GM12878 (cell line): Measurements from ENCODE around the gene PAGE4. TPM values are rescaled to one million over a fixed set of nuclear protein-coding genes. Genes with fewer than 3 reads are reported as not detected.

Experiments used
- ATAC-seq: fragments of 200-7000 bp; cut with Tn5 transposase; 3 replicates; pipeline ENCODE4 v1.9.1; 2020; ENCODE audit warnings: mild to moderate bottlenecking, moderate library complexity
- Bru-seq: library from RNA; stranded (reverse); fragments of 400-500 nt; gene quantifications from one replicate; lab custom pipeline; 2021; lab: Mats Ljungman, UMichigan
- BruChase-seq, 2 experiments: library from RNA; stranded (reverse); fragments of 400-500 nt; gene quantifications; one replicate each; lab custom pipeline; 2021; lab: Mats Ljungman, UMichigan
- BruUV-seq: library from RNA; stranded (reverse); fragments of 400-500 nt; replicated peaks from 2 replicates; lab custom pipeline; 2021; lab: Mats Ljungman, UMichigan
- CTCF ChIA-PET: fragments of 300-600 bp; sonication (Branson Sonifier 250); formaldehyde crosslinking; extraction: SDS; loops from one replicate; lab custom pipeline; 2021; ENCODE audit warnings: inconsistent platforms; lab: Yijun Ruan, JAX
- POLR2A ChIA-PET: fragments of 350-600 bp; formaldehyde crosslinking; extraction: SDS; loops from one replicate; lab custom pipeline; 2021; ENCODE audit warnings: inconsistent platforms; lab: Charles Lee
- RAD21 ChIA-PET: fragments of 300-600 bp; sonication (Branson Sonifier 250); formaldehyde crosslinking; loops from one replicate; lab custom pipeline; 2023; ENCODE audit warnings: antibody characterized with exemption; ENCODE audit not compliant: unreplicated experiment; lab: Charles Lee
- SMC1A ChIA-PET: fragments of 300-600 bp; sonication (Branson Sonifier 250); formaldehyde crosslinking; loops from one replicate; lab custom pipeline; 2023; ENCODE audit not compliant: unreplicated experiment, uncharacterized antibody; lab: Charles Lee
- DNase-seq: peaks from one replicate; pipeline ENCODE4 v3.0.0-alpha.2; 2011; ENCODE audit warnings: low read depth, low spot score
- FAIRE-seq: peaks from 3 replicates; lab custom pipeline; 2011; peaks lifted over from hg19 to GRCh38; lab: Jason Lieb, UNC
- H2AFZ ChIP-seq: 2 replicates; pipeline ENCODE4 v1.6.0; 2011; ENCODE audit warnings: low read depth, low read length, control low read depth; ENCODE audit not compliant: control insufficient read depth
- H3K27ac ChIP-seq: 2 replicates; pipeline ENCODE4 v1.5.1; 2011; ENCODE audit warnings: control low read depth; ENCODE audit not compliant: control insufficient read depth, insufficient read depth
- H3K27me3 ChIP-seq, 2 experiments: replicated peaks in 1 of 2; 2 replicates each; pipeline versions ENCODE4 v1.6.0 to v1.6.1; 2011; ENCODE audit warnings: low read length in 1 of 2; ENCODE audit not compliant: control insufficient read depth in 2 of 2, insufficient read depth in 2 of 2
- H3K36me3 ChIP-seq, 2 experiments: 2 replicates each; pipeline ENCODE4 v1.5.1; 2011; ENCODE audit warnings: low read length in 1 of 2; ENCODE audit not compliant: control insufficient read depth in 2 of 2, insufficient read depth in 2 of 2
- H3K4me1 ChIP-seq: 2 replicates; pipeline ENCODE4 v1.6.1; 2011; ENCODE audit warnings: mild to moderate bottlenecking, low read length, moderate library complexity, mixed read lengths; ENCODE audit not compliant: control insufficient read depth, insufficient read depth
- H3K4me2 ChIP-seq: 2 replicates; pipeline ENCODE4 v1.6.0; 2011; ENCODE audit warnings: control low read depth; ENCODE audit not compliant: control insufficient read depth, insufficient read depth
- H3K4me3 ChIP-seq: fragments of 200-600 bp; sonication (generic); 2 replicates; pipeline ENCODE4 v1.5.1; 2016
- H3K79me2 ChIP-seq: 2 replicates; pipeline ENCODE4 v1.6.0; 2011; ENCODE audit warnings: low read length; ENCODE audit not compliant: control insufficient read depth, insufficient read depth
- H3K9ac ChIP-seq: 2 replicates; pipeline ENCODE4 v1.8.0; 2011; ENCODE audit warnings: low read length, control low read depth, mixed read lengths; ENCODE audit not compliant: control insufficient read depth, insufficient read depth
- H3K9me3 ChIP-seq: replicated peaks from 3 replicates; pipeline ENCODE4 v1.5.1; 2011; ENCODE audit warnings: mild to moderate bottlenecking, low read length; ENCODE audit not compliant: control insufficient read depth, insufficient read depth
- H4K20me1 ChIP-seq: 2 replicates; pipeline ENCODE4 v1.6.0; 2011; ENCODE audit not compliant: control insufficient read depth, insufficient read depth
- BCL11A ChIP-seq: IDR thresholded peaks from 2 replicates; pipeline ENCODE4 v1.6.1; 2011; ENCODE audit warnings: low read depth, low read length
- E4F1 ChIP-seq: fragments of 450-650 bp; IDR thresholded peaks from 2 replicates; pipeline ENCODE4 v1.6.1; 2018; ENCODE audit warnings: borderline replicate concordance, mild to moderate bottlenecking; ENCODE audit not compliant: partially characterized antibody
- EZH2 ChIP-seq: IDR thresholded peaks from 2 replicates; pipeline ENCODE4 v1.6.1; 2012; ENCODE audit warnings: low read depth, mild to moderate bottlenecking, control low read depth, inconsistent platforms, low read length, borderline replicate concordance; ENCODE audit not compliant: control insufficient read depth
- GABPA ChIP-seq: IDR thresholded peaks from 2 replicates; pipeline ENCODE4 v1.6.1; 2014; ENCODE audit warnings: antibody characterized with exemption, low read depth, mild to moderate bottlenecking, inconsistent platforms
- NKRF ChIP-seq: fragments of 450-650 bp; conservative IDR thresholded peaks from 2 replicates; pipeline ENCODE4 v1.6.1; 2017; ENCODE audit warnings: mild to moderate bottlenecking, moderate library complexity
- RELB ChIP-seq: fragments of 450-650 bp; IDR thresholded peaks from 2 replicates; pipeline ENCODE4 v1.6.1; 2017; ENCODE audit warnings: low read depth, mild to moderate bottlenecking, moderate library complexity
- ZNF384 ChIP-seq: IDR thresholded peaks from 2 replicates; pipeline ENCODE4 v1.6.1; 2012; ENCODE audit warnings: low read depth, mild to moderate bottlenecking, low read length, improper control_type of control experiment, borderline replicate concordance
- WGBS: methylation state at CpG from one replicate; pipeline ENCODE4 v1.1.6; 2016; ENCODE audit warnings: low lambda C conversion rate; ENCODE audit not compliant: insufficient replicate concordance, insufficient coverage; ENCODE audit errors: missing lambda C conversion rate; 5-methylcytosine and 5-hydroxymethylcytosine counted together
- in situ Hi-C: fragments of 300-500 bp; cut with MboI; formaldehyde crosslinking; loops from 9 replicates; pipeline ENCODE4 v1.14.3; 2018; ENCODE audit warnings: mixed read lengths
- intact Hi-C: fragments of 100-400 bp; cut with micrococcal nuclease; formaldehyde crosslinking; loops from one replicate; pipeline ENCODE4 v1.14.2; 2022; ENCODE audit not compliant: unreplicated experiment
- long read RNA-seq, 2 experiments: library from polyadenylated mRNA; unstranded; transcript quantifications; one replicate each; pipeline ENCODE4 v2.0.0, GENCODE V29; 2019 to 2020
- polyA minus RNA-seq, 3 experiments: library from RNA; depleted of rRNA, polyadenylated mRNA; stranded (reverse); fragments of >200 nt; gene quantifications; 2 replicates each; pipeline ENCODE4 v1.2.3, GENCODE V29; 2011
- polyA plus RNA-seq, 11 experiments: library from polyadenylated mRNA; depleted of rRNA in 4 of 11; unstranded in 6 of 11; stranded (reverse) in 5 of 11; fragments of >200 nt; fragmentation: Nextera tagmentation in 4 of 11; fragmentation: Illumina TruSeq in 1 of 11; extraction: Ambion mirVana in 4 of 11; extraction: Trizol in 1 of 11; gene quantifications; 1 replicate in 1 of 11; 2 replicates in 10 of 11; pipeline versions ENCODE4 v1.2.1 to v1.2.3, GENCODE V29; 2011 to 2016; ENCODE audit warnings: inconsistent platforms in 2 of 11, missing spikeins in 2 of 11, low read depth in 1 of 11
- total RNA-seq, 4 experiments: library from RNA; depleted of rRNA in 3 of 4; stranded (reverse); fragments of >200 nt in 3 of 4; fragmentation: Illumina TruSeq in 1 of 4; extraction: Trizol in 1 of 4; gene quantifications; 2 replicates each; pipeline versions ENCODE4 v1.2.1 to v1.2.3, GENCODE V29; 2013 to 2021
- TF ChIP-seq, protein P1 (sequence below): IDR thresholded peaks from 2 replicates; pipeline ENCODE4 v1.6.1; 2011; ENCODE audit warnings: low read depth, mild to moderate bottlenecking, low read length, moderate library complexity, borderline replicate concordance; ENCODE audit errors: extremely low read depth
- TF ChIP-seq, protein P2 (sequence below): fragments of 450-650 bp; IDR thresholded peaks from 2 replicates; pipeline ENCODE4 v1.6.1; 2016; ENCODE audit warnings: mild to moderate bottlenecking, moderate library complexity, borderline replicate concordance

PAGE4 gene
- not detected in 2 replicates for total RNA-seq (2013; cell fraction: nucleolus; rRNA removed)
- total RNA-seq (2014; rRNA removed) (not detected in 2 replicates), total RNA-seq (2014; rRNA removed; fragmentation: Illumina TruSeq; extraction: Trizol) (not detected in 2 replicates), total RNA-seq (2021) (not detected in 2 replicates), polyA plus RNA-seq (2011; rRNA removed) (not detected in 2 replicates), polyA plus RNA-seq (2014; fragmentation: Illumina TruSeq; extraction: Trizol) (not detected in 2 replicates), polyA plus RNA-seq (2014; fragmentation: Nextera tagmentation; extraction: Ambion mirVana) (not detected), polyA plus RNA-seq (2014; rRNA removed) (not detected in 2 replicates), polyA plus RNA-seq (2016; fragmentation: Nextera tagmentation; extraction: Ambion mirVana) (not detected), polyA minus RNA-seq (2011; rRNA and poly(A)+ RNA removed) (not detected in 2 replicates), Bru-seq, nascent RNA (not detected), BruChase-seq, experiment 1, labeled RNA remaining after a 6-hour chase (not detected), BruChase-seq, experiment 2, labeled RNA remaining after a 2-hour chase (not detected)
- not detected for polyA plus RNA-seq (2011; ENCODE audit: low read depth)
- polyA plus RNA-seq (2011; cell fraction: cytosol; rRNA removed), result not detected in 2 replicates
- polyA plus RNA-seq (2011; cell fraction: nucleus; rRNA removed), result not detected in 2 replicates
- not detected in 2 replicates for polyA plus RNA-seq (2012)
- polyA minus RNA-seq (2011; cell fraction: cytosol; rRNA and poly(A)+ RNA removed), result not detected in 2 replicates
- polyA minus RNA-seq (2011; cell fraction: nucleus; rRNA and poly(A)+ RNA removed), result not detected in 2 replicates
- long read RNA-seq, experiment 1, result 0 reads
- long read RNA-seq, experiment 2, result 0 reads

- Histone ChIP-seq H3K36me3 (no peaks in the 10 kb centered on the region), H3K4me3 (no peak within 1 kb of the TSS), H3K4me2 (no peak within 1 kb of the TSS), H2AFZ (no peak within 1 kb of the TSS), H3K27me3 (no peaks in the 10 kb centered on the region), H4K20me1 (no peaks in the 10 kb centered on the region), H3K79me2 (no peaks in the 10 kb centered on the region), H3K27ac (no peak within 1 kb of the TSS), H3K9me3 (no peaks in the 10 kb centered on the region), H3K9ac (no peak within 1 kb of the TSS), H3K4me1 (no peaks in the 10 kb centered on the region)
- DNase-seq, result no peak
- intact Hi-C loops, result no loop called here
- SMC1A ChIA-PET, result no interaction called here
- 0 out of 3 replicates have a peak, but pooled peaks have one; percentile 27 for ATAC-seq
- CTCF ChIA-PET, result no interaction called here
- WGBS, result 29% methylated on average over 8 of the region's 8 CpGs
- RAD21 ChIA-PET, result no interaction called here
- FAIRE-seq, result no peak
- in situ Hi-C loops, result no loop called here
- BruUV-seq, result no TSS peak
- POLR2A ChIA-PET, result no interaction called here
- no peak for TF ChIP-seq EZH2
- TF ChIP-seq BCL11A, result no peak
- TF ChIP-seq E4F1, result no peak
- no peak for TF ChIP-seq ZNF384
- no peak for TF ChIP-seq RELB
- TF ChIP-seq, protein P1, sequence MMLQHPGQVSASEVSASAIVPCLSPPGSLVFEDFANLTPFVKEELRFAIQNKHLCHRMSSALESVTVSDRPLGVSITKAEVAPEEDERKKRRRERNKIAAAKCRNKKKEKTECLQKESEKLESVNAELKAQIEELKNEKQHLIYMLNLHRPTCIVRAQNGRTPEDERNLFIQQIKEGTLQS, result no peak
- TF ChIP-seq, protein P2, sequence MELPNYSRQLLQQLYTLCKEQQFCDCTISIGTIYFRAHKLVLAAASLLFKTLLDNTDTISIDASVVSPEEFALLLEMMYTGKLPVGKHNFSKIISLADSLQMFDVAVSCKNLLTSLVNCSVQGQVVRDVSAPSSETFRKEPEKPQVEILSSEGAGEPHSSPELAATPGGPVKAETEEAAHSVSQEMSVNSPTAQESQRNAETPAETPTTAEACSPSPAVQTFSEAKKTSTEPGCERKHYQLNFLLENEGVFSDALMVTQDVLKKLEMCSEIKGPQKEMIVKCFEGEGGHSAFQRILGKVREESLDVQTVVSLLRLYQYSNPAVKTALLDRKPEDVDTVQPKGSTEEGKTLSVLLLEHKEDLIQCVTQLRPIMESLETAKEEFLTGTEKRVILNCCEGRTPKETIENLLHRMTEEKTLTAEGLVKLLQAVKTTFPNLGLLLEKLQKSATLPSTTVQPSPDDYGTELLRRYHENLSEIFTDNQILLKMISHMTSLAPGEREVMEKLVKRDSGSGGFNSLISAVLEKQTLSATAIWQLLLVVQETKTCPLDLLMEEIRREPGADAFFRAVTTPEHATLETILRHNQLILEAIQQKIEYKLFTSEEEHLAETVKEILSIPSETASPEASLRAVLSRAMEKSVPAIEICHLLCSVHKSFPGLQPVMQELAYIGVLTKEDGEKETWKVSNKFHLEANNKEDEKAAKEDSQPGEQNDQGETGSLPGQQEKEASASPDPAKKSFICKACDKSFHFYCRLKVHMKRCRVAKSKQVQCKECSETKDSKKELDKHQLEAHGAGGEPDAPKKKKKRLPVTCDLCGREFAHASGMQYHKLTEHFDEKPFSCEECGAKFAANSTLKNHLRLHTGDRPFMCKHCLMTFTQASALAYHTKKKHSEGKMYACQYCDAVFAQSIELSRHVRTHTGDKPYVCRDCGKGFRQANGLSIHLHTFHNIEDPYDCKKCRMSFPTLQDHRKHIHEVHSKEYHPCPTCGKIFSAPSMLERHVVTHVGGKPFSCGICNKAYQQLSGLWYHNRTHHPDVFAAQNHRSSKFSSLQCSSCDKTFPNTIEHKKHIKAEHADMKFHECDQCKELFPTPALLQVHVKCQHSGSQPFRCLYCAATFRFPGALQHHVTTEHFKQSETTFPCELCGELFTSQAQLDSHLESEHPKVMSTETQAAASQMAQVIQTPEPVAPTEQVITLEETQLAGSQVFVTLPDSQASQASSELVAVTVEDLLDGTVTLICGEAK, result no peak
- no peak for TF ChIP-seq NKRF
- no peak for TF ChIP-seq GABPA
These were observed at the start of gene PAGE4 for GRCh38 chrX:49829016-49829415. TSS of gene PAGE4 (plus strand) at chrX:49829303. CDS start at chrX:49830429, 1,126 bp downstream.
